ENCODE results near the gene ADGRL3.

GRCh38 chr4:61194571-61194970 is 5.6 kb upstream of the ADGRL3 start:
- TF ChIP-seq TOX (CRISPR knock-in tag; IDR thresholded peaks at IDR 0.05; ENCODE audit: borderline replicate concordance) (no peak), ARNTL (CRISPR knock-in tag; IDR thresholded peaks at IDR 0.05; ENCODE audit: borderline replicate concordance, low read depth) (no peak), PATZ1 (CRISPR knock-in tag; IDR thresholded peaks at IDR 0.05; ENCODE audit: borderline replicate concordance) (no peak), ZFP30 (CRISPR knock-in tag; IDR thresholded peaks at IDR 0.05) (no peak), RARB (CRISPR knock-in tag; IDR thresholded peaks at IDR 0.05) (no peak), ZFP3 (CRISPR knock-in tag; IDR thresholded peaks at IDR 0.05) (no peak), ESRRG (CRISPR knock-in tag; IDR thresholded peaks at IDR 0.05) (no peak), ISL1 (CRISPR knock-in tag; IDR thresholded peaks at IDR 0.05) (no peak), TSHZ2 (CRISPR knock-in tag; IDR thresholded peaks at IDR 0.05) (no peak), SNAI2 (CRISPR knock-in tag; IDR thresholded peaks at IDR 0.05) (no peak), ZNF565 (CRISPR knock-in tag; conservative IDR thresholded peaks at IDR 0.05; ENCODE audit: low read depth) (no peak), TCF4 (CRISPR knock-in tag; IDR thresholded peaks at IDR 0.05; ENCODE audit: borderline replicate concordance) (no peak), ZC3H10 (CRISPR knock-in tag; IDR thresholded peaks at IDR 0.05) (no peak)
